Activated T-cell treated with anti-CD3 and anti-CD28 coated beads for 24 hours (primary cell): ENCODE data around the gene NDUFS1.
"Not testable (repeated sequence)": the region's sequence is repeated elsewhere in the genome, so short reads cannot be mapped to it uniquely, and the experiment has no call there.

ENCODE experiments used
- DNase-seq: peaks from one replicate; pipeline ENCODE4 v3.0.0-alpha.2; 2020; ENCODE audit warnings: low read depth

Gene NDUFS1

GRCh38 chr2:206162401-206162800 lies 3.2 kb upstream of the NDUFS1 start:
- DNase-seq, result not testable (repeated sequence)

- peak; percentile 11 for DNase-seq
Measured at GRCh38 chr2:206160807-206161179, 1.5 kb upstream of the NDUFS1 start.

- peak; percentile 5 for DNase-seq
Measured at GRCh38 chr2:206160125-206160806, 1.0 kb upstream of the NDUFS1 start.

GRCh38 chr2:206158563-206159345 lies 490 bp downstream of the NDUFS1 start:
- no peak for DNase-seq

GRCh38 chr2:206157014-206157413 lies 2.2 kb downstream of the NDUFS1 start:
- DNase-seq, result not testable (repeated sequence)

- DNase-seq, result no peak
Measured at GRCh38 chr2:206154197-206154596, 5.0 kb downstream of the NDUFS1 start.

GRCh38 chr2:206150631-206151030 lies 8.6 kb downstream of the NDUFS1 start:
- no peak for DNase-seq

- DNase-seq, result no peak
Measured at GRCh38 chr2:206150168-206150567, 9.1 kb downstream of the NDUFS1 start.

- DNase-seq, result no peak
Measured at GRCh38 chr2:206149330-206149729, 9.9 kb downstream of the NDUFS1 start.

- DNase-seq, result no peak
Measured at GRCh38 chr2:206145665-206146064, 13.6 kb downstream of the NDUFS1 start.

GRCh38 chr2:206144383-206144782 lies 14.9 kb downstream of the NDUFS1 start:
- DNase-seq, result no peak

- DNase-seq, result no peak
Measured at GRCh38 chr2:206143451-206143850, 15.8 kb downstream of the NDUFS1 start.

- no peak for DNase-seq
Measured at GRCh38 chr2:206127656-206128055, 31.6 kb downstream of the NDUFS1 start.

- DNase-seq, result no peak
Measured at GRCh38 chr2:206125901-206126300, 33.3 kb downstream of the NDUFS1 start.

GRCh38 chr2:206122569-206122968 lies 36.7 kb downstream of the NDUFS1 start:
- not testable (repeated sequence) for DNase-seq

- DNase-seq, result no peak
Measured at GRCh38 chr2:206116278-206116677, 43.0 kb downstream of the NDUFS1 start.

GRCh38 chr2:206115026-206115578 lies 44.1 kb downstream of the NDUFS1 start:
- DNase-seq, result no peak

GRCh38 chr2:206112846-206113547 lies 46.2 kb downstream of the NDUFS1 start:
- no peak for DNase-seq

GRCh38 chr2:206112108-206112507 lies 47.1 kb downstream of the NDUFS1 start:
- DNase-seq, result no peak

- no peak for DNase-seq
Measured at GRCh38 chr2:206108713-206109112, 50.5 kb downstream of the NDUFS1 start.

GRCh38 chr2:206105541-206105940 lies 53.7 kb downstream of the NDUFS1 start:
- DNase-seq, result no peak

GRCh38 chr2:206105038-206105437 lies 54.2 kb downstream of the NDUFS1 start:
- no peak for DNase-seq

- not testable (repeated sequence) for DNase-seq
Measured at GRCh38 chr2:206098872-206099271, 60.4 kb downstream of the NDUFS1 start.
